ENCODE results near the gene GP9.

- TF ChIP-seq CTCF (IDR thresholded peaks at IDR 0.05) (no peak), POLR2A (IDR thresholded peaks at IDR 0.05) (no peak)
These were observed 35.5 kb upstream of the GP9 start for GRCh38 chr3:129025108-129025507.

Data from heart left ventricle (tissue), 13 donors.